Peyer's patch (tissue), 4 donors: ENCODE data around the gene SLC9A3. TPM values are rescaled to one million over a fixed set of nuclear protein-coding genes. Genes with fewer than 3 reads are reported as not detected.
A peak's percentile ranks its signal among the peaks of the same experiment; 100 is the strongest.

Experiments
- DNase-seq, 3 donors: peaks; one replicate each; pipeline ENCODE4 v3.0.0-alpha.2; 2017 to 2019
- H3K27ac ChIP-seq, 4 donors: fragments of 200-600 bp; sonication (generic); one replicate each; pipeline ENCODE4 v1.5.1; 2016 to 2019
- H3K27me3 ChIP-seq, 2 donors: fragments of 200-600 bp; sonication (generic); one replicate each; pipeline ENCODE4 v1.5.1; 2019
- H3K36me3 ChIP-seq, 3 donors: fragments of 200-600 bp; sonication (generic); one replicate each; pipeline ENCODE4 v1.5.1; 2016 to 2019
- H3K4me1 ChIP-seq, 4 donors: fragments of 200-600 bp; sonication (generic); one replicate each; pipeline ENCODE4 v1.5.1; 2016 to 2019
- H3K4me3 ChIP-seq, 4 donors: fragments of 200-600 bp; sonication (generic); 1 replicate in 3 of 4; 2 replicates in 1 of 4; pipeline ENCODE4 v1.5.1; 2016 to 2019; ENCODE audit warnings: mild to moderate bottlenecking in 1 of 4
- H3K9me3 ChIP-seq, 4 donors: fragments of 200-600 bp; sonication (generic); one replicate each; pipeline ENCODE4 v1.5.1; 2016 to 2019; ENCODE audit warnings: mild to moderate bottlenecking in 1 of 4
- CTCF ChIP-seq, 6 experiments: fragments of 450-650 bp in 4 of 6; fragments of 200-600 bp in 2 of 6; sonication (generic) in 1 of 6; IDR thresholded peaks; one replicate each; pipeline ENCODE4 v1.5.1; 2017 to 2019; ENCODE audit warnings: antibody characterized with exemption in 6 of 6, mild to moderate bottlenecking in 3 of 6, moderate library complexity in 1 of 6
- POLR2A ChIP-seq, 2 donors: fragments of 450-650 bp; IDR thresholded peaks; one replicate each; pipeline ENCODE4 v1.5.1; 2017; ENCODE audit warnings: antibody characterized with exemption in 2 of 2, mild to moderate bottlenecking in 2 of 2, moderate library complexity in 2 of 2
- total RNA-seq, 4 donors: library from RNA; depleted of rRNA; stranded (reverse); fragments of >200 nt; gene quantifications; one replicate each; pipeline ENCODE4 v1.1.0, GENCODE V29; 2016

Gene SLC9A3
- total RNA-seq, 4 donors from 2014 or later: 16.5 to 320 (median 283) TPM

- no peak for DNase-seq
- H3K27me3 ChIP-seq: peaks cover 0 to 48% of the 10 kb centered on the region in 2 donors
Observed at GRCh38 chr5:524973-525761, 918 bp upstream of the SLC9A3 start.

GRCh38 chr5:523441-524222 lies 617 bp downstream of the SLC9A3 start:
- DNase-seq: peak in 1 of 3 donors; percentile 60
- Histone ChIP-seq H3K4me1 (peaks cover 0 to 43% (median 6%) of the 10 kb centered on the region in 4 donors), H3K27me3 (peaks cover 0 to 46% of the 10 kb centered on the region in 2 donors), H3K9me3 (peaks cover 0 to 1% (median 0%) of the 10 kb centered on the region in 4 donors), H3K36me3 (no peaks in the 10 kb centered on the region), H3K27ac (peak overlapping the region in 3 of 4 donors; percentile 59 to 77 (median 76)), H3K4me3 (peak overlapping the region in 3 of 4 donors; percentile 25 to 66 (median 57))
- TF ChIP-seq CTCF (IDR thresholded peaks at IDR 0.05) (no peak), POLR2A (IDR thresholded peaks at IDR 0.05) (no peak)

More at GRCh38 chr5:524973-525761, 918 bp upstream of the SLC9A3 start:
- Histone ChIP-seq H3K9me3 (peaks cover 0 to 5% (median 0%) of the 10 kb centered on the region in 4 donors), H3K4me3 (peak overlapping the region in 1 of 4 donors; percentile 66), H3K27ac (no peak overlapping the region), H3K4me1 (peaks cover 0 to 39% (median 6%) of the 10 kb centered on the region in 4 donors), H3K36me3 (no peaks in the 10 kb centered on the region)
- TF ChIP-seq CTCF (IDR thresholded peaks at IDR 0.05) (no peak), POLR2A (IDR thresholded peaks at IDR 0.05) (no peak)

- Histone ChIP-seq H3K27me3 (peaks cover 0 to 39% of the 10 kb centered on the region in 2 donors), H3K36me3 (no peaks in the 10 kb centered on the region), H3K27ac (peak overlapping the region in 3 of 4 donors; percentile 59 to 77 (median 76)), H3K9me3 (no peaks in the 10 kb centered on the region), H3K4me3 (peak overlapping the region in 3 of 4 donors; percentile 25 to 66 (median 57)), H3K4me1 (peaks cover 0 to 42% (median 6%) of the 10 kb centered on the region in 4 donors)
- peak in 2 of 3 donors; percentile 74 to 80 for DNase-seq
- TF ChIP-seq CTCF (IDR thresholded peaks at IDR 0.05): peak in 2 of 6 experiments; percentile 5 to 12
- peak; percentile 54 to 58 for TF ChIP-seq POLR2A (IDR thresholded peaks at IDR 0.05)
Observed at GRCh38 chr5:522899-523440, 1.3 kb downstream of the SLC9A3 start.

GRCh38 chr5:522116-522515 lies 2.1 kb downstream of the SLC9A3 start:
- Histone ChIP-seq H3K36me3 (no peaks in the 10 kb centered on the region), H3K4me3 (peak overlapping the region in 3 of 4 donors; percentile 25 to 66 (median 57)), H3K27ac (peak overlapping the region in 2 of 4 donors; percentile 76 to 77), H3K4me1 (peaks cover 0 to 34% (median 6%) of the 10 kb centered on the region in 4 donors), H3K27me3 (peaks cover 0 to 34% of the 10 kb centered on the region in 2 donors), H3K9me3 (no peaks in the 10 kb centered on the region)
- no peak for DNase-seq
- no peak for TF ChIP-seq CTCF (IDR thresholded peaks at IDR 0.05)
- no peak for TF ChIP-seq POLR2A (IDR thresholded peaks at IDR 0.05)

GRCh38 chr5:521680-522079 lies 2.6 kb downstream of the SLC9A3 start:
- Histone ChIP-seq H3K27me3 (peaks cover 0 to 30% of the 10 kb centered on the region in 2 donors), H3K4me3 (peak overlapping the region in 2 of 4 donors; percentile 57 to 66), H3K36me3 (no peaks in the 10 kb centered on the region), H3K4me1 (peaks cover 0 to 31% (median 6%) of the 10 kb centered on the region in 4 donors), H3K9me3 (no peaks in the 10 kb centered on the region), H3K27ac (peak overlapping the region in 2 of 4 donors; percentile 76 to 77)
- DNase-seq: no peak
- TF ChIP-seq CTCF (IDR thresholded peaks at IDR 0.05): no peak
- TF ChIP-seq POLR2A (IDR thresholded peaks at IDR 0.05): no peak
